ENCODE results near the gene SSR1.

DNA sequence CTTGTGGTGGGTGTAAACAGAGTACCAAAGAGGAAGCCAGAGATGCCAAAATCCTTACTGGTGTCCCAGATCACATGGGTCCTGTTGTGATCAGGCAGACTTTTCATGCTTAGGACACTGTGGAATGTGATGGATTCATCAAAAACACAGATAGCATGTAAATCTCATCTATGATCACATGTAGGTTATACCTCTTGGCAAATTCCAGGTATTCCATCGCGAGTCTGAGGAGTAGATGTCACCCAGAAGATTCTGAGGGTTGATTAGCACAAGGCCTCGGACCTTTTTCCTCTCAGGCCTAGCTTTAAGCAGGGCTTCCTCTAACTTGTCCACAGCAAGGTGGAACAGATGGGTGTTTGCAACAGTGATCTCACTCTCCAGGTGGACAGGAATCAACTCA, 28.3 kb upstream of the SSR1 start:
- TF ChIP-seq GATA2 (IDR thresholded peaks at IDR 0.05; ENCODE audit: low read depth, low read length) (no peak), GATA3 (IDR thresholded peaks at IDR 0.05; ENCODE audit: low read depth, low read length) (no peak)
